OCI-LY7 (cell line): Measurements from ENCODE around the gene CMSS1. TPM values are rescaled to one million over a fixed set of nuclear protein-coding genes. Genes with fewer than 3 reads are reported as not detected.

ENCODE experiments used
- BruUV-seq: library from RNA; stranded (reverse); fragments of 400-500 nt; replicated peaks from 2 replicates; lab custom pipeline; 2021; lab: Mats Ljungman, UMichigan
- CTCF ChIA-PET: fragments of 300-600 bp; sonication (Branson Sonifier 250); formaldehyde crosslinking; loops from one replicate; lab custom pipeline; 2022; ENCODE audit warnings: antibody characterized with exemption; ENCODE audit not compliant: unreplicated experiment; lab: Charles Lee
- POLR2A ChIA-PET: fragments of 300-600 bp; sonication (Branson Sonifier 250); formaldehyde crosslinking; loops from one replicate; lab custom pipeline; 2022; ENCODE audit warnings: antibody characterized with exemption; lab: Charles Lee
- DNase-seq: peaks from one replicate; pipeline ENCODE4 v3.0.0-alpha.2; 2015; ENCODE audit warnings: low spot score
- H2AFZ ChIP-seq: fragments of 200-600 bp; sonication (generic), shearing (Covaris generic); 2 replicates; pipeline ENCODE4 v1.6.1; 2014; ENCODE audit warnings: mild to moderate bottlenecking, antibody characterized with exemption, low read length, moderate library complexity
- H3K27ac ChIP-seq: fragments of 200-600 bp; sonication (generic); 2 replicates; pipeline ENCODE4 v1.5.1; 2014; ENCODE audit warnings: mixed run types, low read depth, mild to moderate bottlenecking, moderate library complexity, low read length, inconsistent platforms; ENCODE audit not compliant: poor library complexity, severe bottlenecking
- H3K36me3 ChIP-seq: fragments of 200-600 bp; sonication (generic); 2 replicates; pipeline ENCODE4 v1.6.1; 2014; ENCODE audit warnings: mild to moderate bottlenecking, antibody characterized with exemption, low read length, moderate library complexity, mixed read lengths; ENCODE audit not compliant: insufficient read depth
- H3K4me1 ChIP-seq: fragments of 200-600 bp; sonication (generic); 2 replicates; pipeline ENCODE4 v1.5.1; 2014; ENCODE audit warnings: mild to moderate bottlenecking, low read length; ENCODE audit not compliant: insufficient read depth, poor library complexity, severe bottlenecking
- H3K4me2 ChIP-seq: fragments of 200-600 bp; sonication (generic); 2 replicates; pipeline ENCODE4 v1.6.1; 2014; ENCODE audit warnings: mild to moderate bottlenecking, low read length
- H3K4me3 ChIP-seq: fragments of 200-600 bp; sonication (generic); 2 replicates; pipeline ENCODE4 v1.5.1; 2014; ENCODE audit warnings: mild to moderate bottlenecking, low read depth, low read length; ENCODE audit not compliant: poor library complexity, severe bottlenecking
- H3K79me2 ChIP-seq: fragments of 200-600 bp; sonication (generic); 2 replicates; pipeline ENCODE4 v1.6.1; 2016; ENCODE audit warnings: low read depth, mild to moderate bottlenecking, low read length, moderate library complexity, mixed read lengths; ENCODE audit not compliant: insufficient read depth
- H3K9me2 ChIP-seq: fragments of 200-600 bp; sonication (generic); 2 replicates; pipeline ENCODE4 v1.6.1; 2016; ENCODE audit warnings: mild to moderate bottlenecking, low read length, mixed read lengths; ENCODE audit not compliant: insufficient read depth
- H3K9me3 ChIP-seq: fragments of 200-600 bp; sonication (generic); 2 replicates; pipeline ENCODE4 v1.6.1; 2014; ENCODE audit warnings: mild to moderate bottlenecking, mixed run types, low read length, mixed read lengths
- H4K20me1 ChIP-seq: fragments of 200-600 bp; sonication (generic); 2 replicates; pipeline ENCODE4 v1.6.1; 2014; ENCODE audit warnings: mild to moderate bottlenecking, antibody characterized with exemption, low read length, moderate library complexity, mixed read lengths; ENCODE audit not compliant: insufficient read depth
- CTCF ChIP-seq: fragments of 200-600 bp; sonication (generic); conservative IDR thresholded peaks from 2 replicates; pipeline ENCODE4 v1.5.1; 2014; ENCODE audit warnings: mild to moderate bottlenecking, antibody characterized with exemption, low read length, moderate library complexity, mixed read lengths
- EZH2phosphoT487 ChIP-seq: fragments of 200-600 bp; sonication (generic); IDR thresholded peaks from 2 replicates; pipeline ENCODE4 v1.6.1; 2018; ENCODE audit warnings: low read depth, borderline replicate concordance, mild to moderate bottlenecking, mixed run types, antibody characterized with exemption, low read length, moderate library complexity, mixed read lengths
- intact Hi-C: fragments of 100-400 bp; cut with micrococcal nuclease; formaldehyde crosslinking; loops from one replicate; pipeline ENCODE4 v1.10.0; 2022; ENCODE audit not compliant: unreplicated experiment
- total RNA-seq, 2 experiments: library from RNA; depleted of rRNA in 1 of 2; stranded (reverse); fragments of >200 nt in 1 of 2; shearing (Covaris generic) in 1 of 2; gene quantifications; 2 replicates each; pipeline ENCODE4 v1.2.3, GENCODE V29; 2014 to 2022

Gene CMSS1
- total RNA-seq, 2 experiments from 2014 or later, result 25.7 to 46.6 TPM

- no peaks in the 10 kb centered on the region for H3K9me2 ChIP-seq
- H4K20me1 ChIP-seq, result no peaks in the 10 kb centered on the region
- POLR2A ChIA-PET, result interaction anchor here (0.6 to 1.1 kb wide), 5 partner anchors 14 to 968 kb away, joined by 3 to 4 read pairs (median 3); no protein-coding TSS in a partner anchor
- no peak overlapping the region for H3K4me2 ChIP-seq
- no peak for DNase-seq
- TF ChIP-seq CTCF (no peak), EZH2phosphoT487 (no peak)
- H3K36me3 ChIP-seq, result no peaks in the 10 kb centered on the region
- no peak overlapping the region for H3K27ac ChIP-seq
- no peak overlapping the region for H2AFZ ChIP-seq
- H3K4me3 ChIP-seq, result no peak overlapping the region
- no TSS peak for BruUV-seq
- no peaks in the 10 kb centered on the region for H3K4me1 ChIP-seq
- H3K79me2 ChIP-seq, result no peaks in the 10 kb centered on the region
- intact Hi-C loops, result no loop called here
- CTCF ChIA-PET, result no interaction called here
- no peaks in the 10 kb centered on the region for H3K9me3 ChIP-seq
These were observed 203.4 kb downstream of the CMSS1 start for GRCh38 chr3:100020876-100021644.

DNA sequence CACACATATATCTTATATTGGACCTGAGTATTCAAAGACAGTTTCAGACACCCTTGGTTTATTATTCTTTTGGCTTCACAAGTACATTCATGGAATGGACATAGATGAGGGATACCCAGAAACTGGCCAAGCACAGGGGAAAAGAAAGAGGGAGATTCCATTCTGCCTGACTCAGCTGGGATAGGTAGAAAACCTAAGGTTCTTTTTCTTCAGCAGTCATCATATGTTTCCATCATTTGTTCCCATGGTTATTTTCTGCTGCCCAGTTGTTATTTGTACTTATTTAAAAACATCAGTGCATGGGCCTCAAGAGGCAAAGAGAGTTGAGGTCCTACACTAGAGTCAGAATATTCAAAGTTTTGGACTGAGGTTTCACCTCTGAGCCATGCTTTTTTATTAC is 204.8 kb downstream of the CMSS1 start:
- intact Hi-C loops, result no loop called here
- Histone ChIP-seq H3K4me3 (no peak overlapping the region), H3K79me2 (no peaks in the 10 kb centered on the region), H4K20me1 (no peaks in the 10 kb centered on the region), H3K27ac (no peak overlapping the region), H3K9me2 (no peaks in the 10 kb centered on the region), H3K9me3 (no peaks in the 10 kb centered on the region), H3K4me1 (no peaks in the 10 kb centered on the region), H2AFZ (no peak overlapping the region), H3K36me3 (no peaks in the 10 kb centered on the region), H3K4me2 (no peak overlapping the region)
- POLR2A ChIA-PET, result no interaction called here
- no peak for TF ChIP-seq CTCF
- no peak for TF ChIP-seq EZH2phosphoT487
- CTCF ChIA-PET, result no interaction called here
- BruUV-seq, result no TSS peak
- DNase-seq, result no peak

DNA sequence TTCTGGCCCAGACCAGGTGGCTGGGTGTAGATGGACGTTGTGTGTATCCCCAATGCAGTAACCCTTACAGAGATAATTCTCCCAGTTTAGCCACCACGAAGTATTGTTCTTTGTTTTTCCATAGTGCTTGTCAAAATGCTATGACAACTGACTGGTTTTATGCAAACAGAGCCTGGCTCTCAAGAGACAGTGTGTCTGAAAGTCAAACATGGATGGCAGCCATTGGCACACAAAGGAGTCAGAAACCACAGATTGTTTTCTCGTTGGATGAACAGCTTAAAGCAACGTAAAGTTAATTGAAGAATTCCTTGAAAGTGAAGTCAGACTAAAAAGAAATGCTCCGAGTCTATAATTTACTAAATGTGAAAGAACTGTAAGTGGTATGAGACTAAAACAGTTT is 205.5 kb downstream of the CMSS1 start:
- CTCF ChIA-PET, result no interaction called here
- no TSS peak for BruUV-seq
- no peak overlapping the region for H3K4me3 ChIP-seq
- intact Hi-C loops, result no loop called here
- no peaks in the 10 kb centered on the region for H3K9me3 ChIP-seq
- no peak overlapping the region for H3K4me2 ChIP-seq
- no peaks in the 10 kb centered on the region for H3K9me2 ChIP-seq
- H3K36me3 ChIP-seq, result no peaks in the 10 kb centered on the region
- H2AFZ ChIP-seq, result no peak overlapping the region
- H3K4me1 ChIP-seq, result no peaks in the 10 kb centered on the region
- no peak for DNase-seq
- POLR2A ChIA-PET, result no interaction called here
- H3K79me2 ChIP-seq, result no peaks in the 10 kb centered on the region
- TF ChIP-seq EZH2phosphoT487 (no peak), CTCF (no peak)
- no peaks in the 10 kb centered on the region for H4K20me1 ChIP-seq
- no peak overlapping the region for H3K27ac ChIP-seq
